HepG2 (cell line): ENCODE measurements around the gene U2AF2. TPM values are rescaled to one million over a fixed set of nuclear protein-coding genes. Genes with fewer than 3 reads are reported as not detected.
A peak's percentile ranks its signal among the peaks of the same experiment; 100 is the strongest.

Source experiments
- ATF7 ChIP-seq, 2 experiments: fragments of 450-650 bp in 1 of 2; sonication (generic) in 1 of 2; formaldehyde crosslinking in 1 of 2; IDR thresholded peaks; 2 replicates each; pipeline versions ENCODE4 v1.4.0 to v1.6.1; 2016 to 2020; ENCODE audit warnings: antibody characterized with exemption in 1 of 2, mild to moderate bottlenecking in 1 of 2, missing genetic modification reagents in 1 of 2
- GFI1 ChIP-seq: sonication (generic); formaldehyde crosslinking; IDR thresholded peaks from 2 replicates; pipeline ENCODE4 v1.5.0; 2020; ENCODE audit warnings: missing genetic modification reagents, mild to moderate bottlenecking, borderline replicate concordance
- HNF1A ChIP-seq, 2 experiments: sonication (generic) in 1 of 2; formaldehyde crosslinking in 1 of 2; IDR thresholded peaks; 2 replicates each; pipeline versions ENCODE4 v1.4.0 to v1.6.1; 2016 to 2020; ENCODE audit warnings: borderline replicate concordance in 1 of 2, low read depth in 1 of 2, mild to moderate bottlenecking in 1 of 2, missing genetic modification reagents in 1 of 2
- MATR3 ChIP-seq: sonication (generic); formaldehyde crosslinking; IDR thresholded peaks from 2 replicates; pipeline ENCODE4 v1.4.0; 2020; ENCODE audit warnings: missing genetic modification reagents
- MIER2 ChIP-seq: IDR thresholded peaks from 2 replicates; pipeline ENCODE4 v1.6.1; 2016; ENCODE audit warnings: missing biosample characterization, missing genetic modification reagents
- NPAS2 ChIP-seq: sonication (generic); formaldehyde crosslinking; IDR thresholded peaks from 2 replicates; pipeline ENCODE4 v1.8.0; 2022; ENCODE audit warnings: mild to moderate bottlenecking, missing genetic modification reagents, borderline replicate concordance
- POGZ ChIP-seq: sonication (generic); formaldehyde crosslinking; IDR thresholded peaks from 2 replicates; pipeline ENCODE4 v1.4.0; 2020; ENCODE audit warnings: mild to moderate bottlenecking, missing genetic modification reagents
- SMAD3 ChIP-seq: sonication (generic); formaldehyde crosslinking; IDR thresholded peaks from 2 replicates; pipeline ENCODE4 v1.4.0; 2020; ENCODE audit warnings: missing genetic modification reagents
- STAT6 ChIP-seq: sonication (generic); formaldehyde crosslinking; IDR thresholded peaks from 2 replicates; pipeline ENCODE4 v1.4.0; 2020; ENCODE audit warnings: missing genetic modification reagents, mild to moderate bottlenecking, borderline replicate concordance
- ZBTB39 ChIP-seq: sonication (generic); formaldehyde crosslinking; IDR thresholded peaks from 2 replicates; pipeline ENCODE4 v1.5.0; 2020; ENCODE audit warnings: missing genetic modification reagents
- ZNF275 ChIP-seq: sonication (generic); formaldehyde crosslinking; IDR thresholded peaks from 2 replicates; pipeline ENCODE4 v1.8.0; 2022; ENCODE audit warnings: missing genetic modification reagents, mild to moderate bottlenecking, inconsistent platforms, borderline replicate concordance
- ZNF460 ChIP-seq: sonication (generic); formaldehyde crosslinking; IDR thresholded peaks from 2 replicates; pipeline ENCODE4 v1.5.1; 2020; ENCODE audit warnings: missing genetic modification reagents, mild to moderate bottlenecking, borderline replicate concordance
- ZNF552 ChIP-seq: sonication (generic); formaldehyde crosslinking; IDR thresholded peaks from 2 replicates; pipeline ENCODE4 v1.9.0; 2022; ENCODE audit warnings: missing genetic modification reagents, mild to moderate bottlenecking, borderline replicate concordance
- ZNF598 ChIP-seq: sonication (generic); formaldehyde crosslinking; IDR thresholded peaks from 2 replicates; pipeline ENCODE4 v1.5.1; 2020; ENCODE audit warnings: mild to moderate bottlenecking, missing genetic modification reagents, borderline replicate concordance
- ZNF678 ChIP-seq: sonication (generic); formaldehyde crosslinking; IDR thresholded peaks from 2 replicates; pipeline ENCODE4 v1.4.0; 2020; ENCODE audit warnings: mild to moderate bottlenecking, missing genetic modification reagents
- ZNF75D ChIP-seq: sonication (generic); formaldehyde crosslinking; IDR thresholded peaks from 2 replicates; pipeline ENCODE4 v1.8.1; 2023; ENCODE audit warnings: missing genetic modification reagents, mild to moderate bottlenecking, borderline replicate concordance
- ZNF788 ChIP-seq: sonication (generic); formaldehyde crosslinking; IDR thresholded peaks from 2 replicates; pipeline ENCODE4 v1.5.0; 2020; ENCODE audit warnings: mild to moderate bottlenecking, missing genetic modification reagents, borderline replicate concordance
- polyA plus RNA-seq, 8 experiments: library from polyadenylated mRNA; depleted of rRNA in 3 of 8; stranded (reverse) in 7 of 8; unstranded in 1 of 8; fragments of >200 nt; fragmentation: Illumina TruSeq in 4 of 8; extraction: Trizol in 4 of 8; gene quantifications; 2 replicates each; pipeline versions ENCODE4 v1.2.1 to v1.2.3, GENCODE V29; 2011 to 2016; ENCODE audit warnings: low read depth in 4 of 8, missing spikeins in 1 of 8, mixed read lengths in 1 of 8; ENCODE audit not compliant: insufficient read depth in 1 of 8
- total RNA-seq, 5 experiments: library from RNA; depleted of rRNA; stranded (reverse); fragments of >200 nt; fragmentation: Illumina TruSeq; extraction: Trizol; gene quantifications; 2 replicates each; pipeline ENCODE4 v1.2.3, GENCODE V29; 2016; ENCODE audit warnings: low read depth in 1 of 5

U2AF2 gene
- total and polyA plus RNA-seq, 2 of the 13 experiments (the other 11 are each of a cell fraction or from before 2014, with no cell fraction given) = 84.3 to 124 TPM

GRCh38 chr19:55647732-55648584 lies 6.9 kb upstream of the U2AF2 start, which contains the start of gene CCDC106 (continued):
- TF ChIP-seq STAT6 (CRISPR knock-in tag) = no peak
- no peak for TF ChIP-seq NPAS2
- no peak for TF ChIP-seq MIER2 (CRISPR knock-in tag)
- TF ChIP-seq HNF1A (IDR thresholded peaks at IDR 0.05; ENCODE audit: low read depth) = no peak
- peak; percentile 61; the same call in 1 of the 2 replicates for TF ChIP-seq HNF1A (CRISPR knock-in tag; IDR thresholded peaks at IDR 0.05; ENCODE audit: borderline replicate concordance)
- TF ChIP-seq ZBTB39 (CRISPR knock-in tag) = no peak
- peak; percentile 81 for TF ChIP-seq ZNF788 (CRISPR knock-in tag)
- TF ChIP-seq ZNF275 = no peak
- no peak for TF ChIP-seq ZNF460 (CRISPR knock-in tag)
- TF ChIP-seq MATR3 (CRISPR knock-in tag) = no peak
- TF ChIP-seq ZNF552 (CRISPR knock-in tag) = no peak
- TF ChIP-seq ATF7 (IDR thresholded peaks at IDR 0.05) = no peak
- no peak for TF ChIP-seq ATF7 (CRISPR knock-in tag; IDR thresholded peaks at IDR 0.05)
- TF ChIP-seq ZNF598 = no peak
- no peak; the same call in 1 of the 2 replicates for TF ChIP-seq POGZ (CRISPR knock-in tag)
- TF ChIP-seq GFI1 (CRISPR knock-in tag) = 0 out of 2 replicates have a peak, but pooled peaks have one; percentile 63
- no peak for TF ChIP-seq ZNF75D (CRISPR knock-in tag)
- TF ChIP-seq ZNF678 (CRISPR knock-in tag) = peak; percentile 26; the same call in 1 of the 2 replicates
- TF ChIP-seq SMAD3 (CRISPR knock-in tag) = no peak
